Activated T-cell treated with anti-CD3 and anti-CD28 coated beads, Interleukin-2, amount 50 U/mL, for 72 hours (primary cell): ENCODE data around the gene CDHR3. TPM values are rescaled to one million over a fixed set of nuclear protein-coding genes. Genes with fewer than 3 reads are reported as not detected.

Source experiments
- ATAC-seq, 2 donors: fragments of 150-1000 bp; cut with Tn5 transposase; replicated peaks in 1 of 2; 2 replicates each; pipeline ENCODE4 v1.10.0; 2021; ENCODE audit warnings: moderate library complexity in 2 of 2, mild to moderate bottlenecking in 1 of 2
- DNase-seq, 2 donors: peaks; one replicate each; pipeline ENCODE4 v3.0.0; 2021 to 2022; ENCODE audit warnings: mixed read lengths in 1 of 2
- H3K27ac Mint-ChIP-seq: one replicate; pipeline ENCODE4 v1.8.0; 2022; ENCODE audit warnings: mild to moderate bottlenecking, moderate library complexity, mixed read lengths
- H3K27me3 Mint-ChIP-seq: one replicate; pipeline ENCODE4 v1.8.0; 2022; ENCODE audit warnings: low read depth, mixed read lengths
- H3K36me3 Mint-ChIP-seq, 2 donors: one replicate each; pipeline ENCODE4 v1.8.0; 2022; ENCODE audit warnings: mixed read lengths in 2 of 2, mild to moderate bottlenecking in 1 of 2; ENCODE audit not compliant: insufficient read depth in 2 of 2
- H3K4me1 Mint-ChIP-seq: one replicate; pipeline ENCODE4 v1.8.0; 2022; ENCODE audit warnings: low read depth, mixed read lengths
- H3K4me3 Mint-ChIP-seq, 2 donors: one replicate each; pipeline ENCODE4 v1.8.0; 2022; ENCODE audit warnings: mild to moderate bottlenecking in 2 of 2, mixed read lengths in 2 of 2, moderate library complexity in 2 of 2
- H3K9me3 Mint-ChIP-seq, 2 donors: one replicate each; pipeline ENCODE4 v1.8.0; 2022; ENCODE audit warnings: mixed read lengths in 2 of 2
- total RNA-seq, 2 donors: library from RNA; stranded (reverse); gene quantifications; one replicate each; pipeline ENCODE4 v1.2.3, GENCODE V29; 2022

Gene CDHR3
- total RNA-seq, 2 donors from 2014 or later: 0.51 to 0.79 TPM

DNA sequence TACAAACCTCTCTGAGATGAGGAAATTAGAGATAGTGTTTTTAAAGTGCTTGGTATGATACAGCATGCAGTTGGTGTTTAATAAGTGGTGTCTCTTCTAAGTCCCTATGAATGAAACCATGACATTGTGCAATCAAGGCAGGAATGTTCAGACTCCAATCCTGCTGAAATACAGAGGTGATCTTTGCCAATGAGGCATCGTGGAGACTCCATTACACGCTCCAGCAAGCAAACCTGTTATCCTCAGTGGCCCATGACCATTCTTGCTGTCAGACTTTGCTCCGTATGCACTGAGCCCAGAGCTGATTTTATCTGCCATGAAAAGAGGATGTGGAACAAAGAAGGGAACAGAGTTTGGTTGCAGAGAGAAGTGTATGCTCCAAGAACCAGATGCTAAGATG is 47.3 kb downstream of the CDHR3 start:
- Mint-ChIP-seq H3K4me1 (peaks cover 24% of the 10 kb centered on the region), H3K36me3 (peaks cover 12 to 16% of the 10 kb centered on the region in 2 donors), H3K27me3 (peaks cover 10% of the 10 kb centered on the region), H3K9me3 (peaks cover 12 to 14% of the 10 kb centered on the region in 2 donors), H3K27ac (no peak overlapping the region), H3K4me3 (no peak overlapping the region)
- DNase-seq: no peak
- ATAC-seq: no peak

DNA sequence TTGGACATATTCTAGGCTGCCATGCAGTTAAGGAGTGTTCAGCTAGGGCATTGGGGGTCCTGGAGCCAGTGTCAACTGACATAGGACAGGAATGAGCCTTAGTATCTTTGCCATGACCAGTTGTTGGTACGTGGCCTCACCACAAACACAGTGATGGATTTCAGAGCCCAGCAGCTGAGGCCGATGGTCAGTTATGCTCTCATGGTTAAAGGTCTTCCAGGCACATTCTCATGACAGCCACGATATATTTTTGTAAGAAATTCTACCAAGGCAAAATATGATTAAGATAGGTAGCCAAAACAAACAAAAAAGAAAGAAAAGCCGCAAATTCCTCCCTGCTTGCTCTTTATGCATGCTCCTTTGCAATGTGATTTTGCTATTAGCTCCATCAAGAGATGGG is 47.8 kb downstream of the CDHR3 start:
- ATAC-seq (no peak), DNase-seq (no peak)
- H3K4me1 Mint-ChIP-seq: peaks cover 29% of the 10 kb centered on the region
- H3K4me3 Mint-ChIP-seq: no peak overlapping the region
- H3K9me3 Mint-ChIP-seq: peaks cover 9 to 11% of the 10 kb centered on the region in 2 donors
- no peak overlapping the region for H3K27ac Mint-ChIP-seq
- peaks cover 10% of the 10 kb centered on the region for H3K27me3 Mint-ChIP-seq
- H3K36me3 Mint-ChIP-seq: peaks cover 12 to 13% of the 10 kb centered on the region in 2 donors

DNA sequence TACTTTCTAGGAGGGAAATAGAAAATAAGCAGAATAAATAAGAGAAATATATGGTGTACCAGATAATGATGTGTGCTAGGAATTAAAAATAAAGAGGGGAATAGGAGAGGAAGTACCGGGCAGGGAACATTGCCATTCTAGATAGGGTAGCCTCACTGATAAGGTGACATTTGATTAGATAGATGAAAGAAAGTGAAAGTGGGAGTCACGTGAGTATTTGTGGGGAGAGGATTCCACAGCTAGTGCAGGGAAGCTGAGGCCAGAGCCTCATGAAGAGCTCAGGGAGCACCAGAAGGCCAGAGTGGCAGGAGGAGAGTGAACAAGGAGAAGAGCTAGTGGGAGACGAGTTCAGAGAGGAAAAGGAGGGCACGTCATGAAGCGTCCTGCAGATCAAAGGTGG is 49.1 kb downstream of the CDHR3 start:
- Mint-ChIP-seq H3K27me3 (peaks cover 10% of the 10 kb centered on the region), H3K27ac (no peak overlapping the region), H3K9me3 (peaks cover 7% of the 10 kb centered on the region in 2 donors), H3K36me3 (peaks cover 9% of the 10 kb centered on the region in 2 donors), H3K4me3 (no peak overlapping the region), H3K4me1 (peaks cover 34% of the 10 kb centered on the region)
- no peak for ATAC-seq
- DNase-seq: no peak

DNA sequence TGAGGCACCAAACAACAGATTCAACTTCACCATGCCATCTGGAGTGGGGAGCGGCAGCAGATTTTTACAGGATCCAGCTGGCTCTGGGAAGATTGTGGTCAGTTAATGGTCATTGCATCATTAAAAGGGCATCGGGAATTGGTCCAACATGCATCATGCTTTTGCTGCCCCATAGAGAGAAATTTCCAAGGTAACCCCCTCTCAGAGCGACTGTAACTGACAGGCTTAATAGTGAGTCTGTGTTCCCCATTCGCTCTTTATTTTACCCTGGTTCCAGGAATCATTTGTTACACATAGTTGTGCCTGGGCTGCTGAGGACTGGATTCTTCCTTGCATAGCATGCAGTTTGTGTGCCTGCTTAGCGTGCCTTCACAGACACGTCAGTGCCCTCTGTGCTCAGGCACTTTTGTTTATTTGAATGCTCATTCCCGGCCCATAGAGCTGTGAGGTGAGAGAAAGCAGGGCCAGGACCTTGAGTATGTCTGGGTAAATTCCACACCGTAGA is 49.9 kb downstream of the CDHR3 start:
- no peak overlapping the region for H3K4me3 Mint-ChIP-seq
- peaks cover under 1 to 4% of the 10 kb centered on the region in 2 donors for H3K36me3 Mint-ChIP-seq
- peaks cover 10% of the 10 kb centered on the region for H3K27me3 Mint-ChIP-seq
- no peak for ATAC-seq
- H3K9me3 Mint-ChIP-seq: no peaks in the 10 kb centered on the region
- no peak overlapping the region for H3K27ac Mint-ChIP-seq
- peaks cover 34% of the 10 kb centered on the region for H3K4me1 Mint-ChIP-seq
- no peak for DNase-seq

DNA sequence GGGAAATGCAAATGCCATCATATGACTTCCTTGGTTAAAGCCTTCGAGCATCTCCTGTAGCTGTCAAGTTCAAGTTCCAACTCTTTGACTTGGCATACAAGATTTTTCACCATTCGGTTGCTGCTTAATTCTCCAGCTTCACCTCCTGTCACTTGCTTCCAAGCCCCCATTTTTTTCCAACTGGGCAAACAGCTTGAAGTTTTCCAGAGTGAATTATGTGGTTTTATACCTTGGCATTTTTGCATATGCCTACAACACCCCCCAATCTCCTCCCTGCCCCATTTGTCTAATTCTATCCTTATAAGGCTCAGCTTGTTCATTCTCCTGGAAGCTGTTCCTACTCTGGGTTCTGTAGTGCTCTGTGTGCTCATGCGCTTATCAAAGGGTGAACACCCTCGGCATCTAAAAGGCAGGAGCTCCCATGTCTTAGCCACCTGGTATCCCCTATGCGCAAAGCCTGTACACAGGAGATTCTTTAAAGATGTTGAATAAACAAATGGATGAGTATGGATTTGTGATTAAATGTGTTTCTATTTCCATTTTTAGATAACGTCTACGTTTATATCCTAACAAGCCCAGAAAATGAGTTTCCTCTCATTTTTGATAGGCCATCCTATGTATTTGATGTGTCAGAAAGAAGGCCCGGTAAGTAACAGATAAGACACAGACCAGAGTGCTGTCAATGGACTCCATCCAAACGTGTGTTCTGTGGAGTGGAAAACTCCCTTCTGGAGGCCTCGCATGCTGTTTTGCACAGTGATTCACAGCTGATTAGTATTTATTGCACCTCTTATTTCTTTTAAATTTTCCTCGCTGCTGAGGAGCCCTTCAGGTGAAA is 52.5 kb downstream of the CDHR3 start:
- Mint-ChIP-seq H3K4me1 (peaks cover 43% of the 10 kb centered on the region), H3K36me3 (no peaks in the 10 kb centered on the region), H3K4me3 (no peak overlapping the region), H3K27me3 (peaks cover 6% of the 10 kb centered on the region), H3K9me3 (no peaks in the 10 kb centered on the region), H3K27ac (no peak overlapping the region)
- DNase-seq: no peak
- no peak for ATAC-seq

DNA sequence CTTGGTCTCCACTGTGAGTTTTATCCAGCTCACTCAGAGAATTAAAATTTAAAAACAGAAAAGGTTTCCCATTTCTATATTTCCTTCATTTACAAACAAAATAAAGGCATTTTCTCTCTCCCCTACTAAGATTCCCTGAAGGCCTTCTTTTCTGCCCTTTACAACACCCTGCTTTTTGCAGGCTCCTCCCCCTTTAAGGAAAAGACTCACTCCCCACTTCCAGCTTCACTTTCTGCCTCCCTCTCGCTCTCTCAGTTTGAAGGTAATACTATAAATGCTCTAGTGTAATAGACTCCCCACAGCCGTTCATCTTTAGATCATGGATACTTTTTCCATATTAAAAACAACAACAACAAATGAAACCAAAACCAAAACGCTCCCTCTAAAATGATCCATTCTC is 53.3 kb downstream of the CDHR3 start:
- ATAC-seq (no peak), DNase-seq (no peak)
- H3K27me3 Mint-ChIP-seq: no peaks in the 10 kb centered on the region
- H3K9me3 Mint-ChIP-seq: no peaks in the 10 kb centered on the region
- peaks cover 50% of the 10 kb centered on the region for H3K4me1 Mint-ChIP-seq
- H3K36me3 Mint-ChIP-seq: no peaks in the 10 kb centered on the region
- no peak overlapping the region for H3K4me3 Mint-ChIP-seq
- H3K27ac Mint-ChIP-seq: no peak overlapping the region

DNA sequence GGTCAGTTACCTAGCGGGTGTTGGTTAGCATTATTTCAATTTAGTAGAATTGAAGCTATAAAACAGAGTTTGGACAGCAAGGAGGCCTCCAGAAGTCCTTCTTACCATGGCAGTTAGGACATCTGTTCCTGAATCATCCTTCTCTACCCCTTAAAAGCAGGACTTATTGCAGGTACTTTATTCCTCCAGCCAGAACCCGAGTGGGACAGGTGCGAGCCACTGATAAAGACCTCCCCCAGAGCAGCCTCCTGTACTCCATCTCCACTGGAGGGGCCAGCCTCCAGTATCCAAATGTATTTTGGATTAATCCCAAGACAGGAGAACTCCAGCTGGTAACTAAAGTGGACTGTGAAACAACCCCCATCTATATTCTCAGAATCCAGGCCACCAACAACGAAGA is 54.6 kb downstream of the CDHR3 start:
- H3K27me3 Mint-ChIP-seq: no peaks in the 10 kb centered on the region
- no peaks in the 10 kb centered on the region for H3K36me3 Mint-ChIP-seq
- ATAC-seq: no peak
- H3K27ac Mint-ChIP-seq: no peak overlapping the region
- no peaks in the 10 kb centered on the region for H3K9me3 Mint-ChIP-seq
- DNase-seq: no peak
- no peak overlapping the region for H3K4me3 Mint-ChIP-seq
- peaks cover 52% of the 10 kb centered on the region for H3K4me1 Mint-ChIP-seq

DNA sequence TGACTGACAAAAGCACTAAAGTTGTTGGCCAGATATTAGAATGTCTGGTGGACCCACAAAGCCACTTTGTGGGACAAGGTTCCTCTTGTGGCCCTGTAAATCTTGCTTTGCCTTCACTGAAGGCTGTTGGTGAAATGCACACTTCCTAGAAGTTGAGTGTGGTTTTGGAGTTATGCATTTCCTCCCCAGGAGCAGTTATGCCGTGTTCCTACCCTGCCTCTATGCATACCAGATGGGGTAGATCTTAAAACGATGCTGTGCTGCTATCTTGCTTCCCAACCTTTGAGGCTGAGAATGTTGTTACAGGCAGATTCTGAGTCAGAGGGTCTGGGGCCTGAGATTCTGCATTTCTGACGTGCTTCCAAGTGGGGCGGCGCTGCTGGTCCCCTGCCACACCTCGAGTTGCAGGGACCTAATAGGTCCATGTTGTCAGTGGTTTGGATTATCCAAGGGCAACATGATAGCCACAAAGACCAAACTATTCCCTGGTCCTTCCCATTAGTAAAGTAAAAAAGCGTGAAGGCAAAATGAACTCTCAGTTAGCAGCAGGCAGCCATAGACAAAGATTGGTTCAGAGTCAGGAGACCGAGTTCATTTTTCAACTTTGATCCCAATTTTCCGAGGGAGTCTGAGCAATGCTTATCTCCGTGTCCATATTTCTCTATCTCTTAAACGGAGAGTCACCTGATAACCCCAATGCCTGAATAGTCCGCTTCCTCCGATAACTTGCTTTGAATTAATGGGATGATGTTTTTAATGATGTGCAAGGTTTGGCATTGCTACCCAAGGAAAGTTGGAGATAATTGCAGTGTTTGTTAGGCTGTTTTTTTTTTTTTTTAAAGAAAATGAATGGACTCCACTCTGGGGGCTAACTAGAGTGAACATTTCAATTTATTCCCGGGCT is 55.8 kb downstream of the CDHR3 start:
- H3K27ac Mint-ChIP-seq: no peak overlapping the region
- no peaks in the 10 kb centered on the region for H3K9me3 Mint-ChIP-seq
- no peak for ATAC-seq
- H3K36me3 Mint-ChIP-seq: no peaks in the 10 kb centered on the region
- no peaks in the 10 kb centered on the region for H3K27me3 Mint-ChIP-seq
- no peak overlapping the region for H3K4me3 Mint-ChIP-seq
- H3K4me1 Mint-ChIP-seq: peaks cover 64% of the 10 kb centered on the region
- DNase-seq: no peak

DNA sequence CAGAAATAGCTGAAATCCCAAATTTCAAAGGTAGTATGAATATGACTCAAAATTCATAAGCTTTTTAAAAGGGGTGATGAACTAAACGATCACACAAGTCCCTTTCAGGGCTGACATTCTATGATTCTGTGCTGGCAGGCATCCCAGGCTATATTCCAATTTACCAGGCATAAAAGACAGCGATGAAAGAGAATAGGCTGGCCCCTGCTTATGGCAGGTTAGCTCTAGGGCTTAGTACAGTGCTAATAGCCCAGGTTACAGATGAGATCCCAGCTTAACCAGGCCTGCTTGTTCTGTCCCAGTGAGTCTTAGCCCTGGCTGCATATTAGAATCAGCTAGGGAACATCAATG is 56.4 kb downstream of the CDHR3 start:
- DNase-seq: no peak
- Mint-ChIP-seq H3K27me3 (no peaks in the 10 kb centered on the region), H3K4me1 (peaks cover 67% of the 10 kb centered on the region), H3K27ac (no peak overlapping the region), H3K4me3 (no peak overlapping the region), H3K9me3 (no peaks in the 10 kb centered on the region), H3K36me3 (no peaks in the 10 kb centered on the region)
- ATAC-seq: no peak

DNA sequence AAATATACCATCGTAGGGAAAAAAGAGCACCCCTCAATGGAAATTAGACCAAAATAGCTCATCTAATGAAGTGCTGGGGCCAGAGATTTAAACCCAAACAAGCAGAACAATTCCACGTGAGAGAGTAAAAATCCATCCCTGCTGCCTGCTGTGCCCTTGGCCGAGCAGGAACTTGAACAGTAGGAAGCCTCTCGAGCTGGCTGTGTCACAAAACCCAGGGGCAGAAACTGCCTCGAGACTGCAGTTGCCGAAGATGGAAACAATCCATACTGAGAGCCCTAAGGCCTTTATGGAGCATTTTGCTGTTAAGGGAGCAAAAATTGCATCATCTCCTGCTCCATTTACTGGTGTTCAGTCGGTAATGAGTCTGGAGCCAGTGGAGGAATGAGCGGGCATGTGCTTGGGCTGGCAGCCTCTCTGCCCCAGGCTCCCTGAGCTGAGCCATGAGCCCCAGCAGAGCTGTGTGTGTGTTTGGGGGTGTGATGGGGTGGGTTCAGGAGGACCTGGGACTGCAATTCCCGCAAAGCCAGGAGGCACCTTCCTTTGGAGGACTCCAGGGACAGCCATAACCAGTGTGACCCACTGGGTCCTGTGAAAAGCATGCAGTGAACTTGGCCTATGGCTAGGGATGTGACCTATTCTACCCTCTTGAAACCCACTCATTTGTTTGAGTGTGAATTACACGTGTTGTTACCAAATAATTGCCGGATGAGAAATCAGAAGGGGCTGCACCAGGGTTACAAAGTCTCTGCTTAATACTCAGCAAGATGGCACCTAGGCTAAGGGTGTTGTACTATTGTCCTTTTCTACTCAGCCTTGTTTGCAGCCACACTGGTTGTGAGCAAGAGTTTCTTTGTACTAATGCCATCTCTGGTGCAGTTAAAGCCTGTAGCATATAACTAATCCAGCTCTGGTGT is 58.3 kb downstream of the CDHR3 start:
- Mint-ChIP-seq H3K4me3 (peak overlapping the region; percentile 40 to 71), H3K27me3 (no peaks in the 10 kb centered on the region), H3K27ac (no peak overlapping the region), H3K36me3 (no peaks in the 10 kb centered on the region), H3K4me1 (peaks cover 70% of the 10 kb centered on the region), H3K9me3 (no peaks in the 10 kb centered on the region)
- ATAC-seq: peak; percentile 2 to 45
- no peak for DNase-seq

DNA sequence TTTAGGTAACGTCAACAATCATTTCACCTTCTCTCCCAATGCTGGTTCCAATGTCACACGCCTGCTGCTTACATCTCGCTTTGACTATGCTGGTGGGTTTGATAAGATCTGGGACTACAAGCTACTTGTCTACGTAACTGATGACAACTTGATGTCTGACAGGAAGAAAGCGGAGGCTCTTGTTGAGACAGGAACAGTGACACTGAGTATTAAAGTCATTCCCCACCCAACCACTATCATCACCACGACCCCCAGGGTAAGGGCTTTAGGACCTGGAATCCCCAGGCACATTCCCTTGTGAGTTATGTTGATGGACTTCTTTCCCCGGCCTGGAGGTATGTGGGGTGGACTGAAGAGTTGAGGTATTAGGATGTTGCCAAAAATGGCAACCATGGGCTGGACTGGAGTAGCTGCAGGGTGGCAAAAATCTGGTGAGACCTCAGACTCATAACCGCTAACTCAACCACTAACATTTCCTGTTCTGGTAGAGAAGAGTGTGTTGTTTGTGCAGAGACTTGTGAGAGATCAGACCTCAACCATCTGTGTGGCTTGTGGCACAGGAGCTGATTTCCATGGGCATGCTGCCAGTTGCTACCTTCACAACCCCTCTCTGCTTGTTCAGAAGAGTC is 59.2 kb downstream of the CDHR3 start:
- H3K36me3 Mint-ChIP-seq: no peaks in the 10 kb centered on the region
- peak overlapping the region; percentile 40 to 71 for H3K4me3 Mint-ChIP-seq
- no peaks in the 10 kb centered on the region for H3K9me3 Mint-ChIP-seq
- peaks cover 67% of the 10 kb centered on the region for H3K4me1 Mint-ChIP-seq
- ATAC-seq (peak; percentile 88 to 90), DNase-seq (peak; percentile 76 to 88)
- H3K27ac Mint-ChIP-seq: peak overlapping the region; percentile 2
- no peaks in the 10 kb centered on the region for H3K27me3 Mint-ChIP-seq
